DND-41 (cell line): ENCODE measurements around the gene GPR146.

Experiments used
- ATAC-seq: fragments of 200-7000 bp; cut with Tn5 transposase; 3 replicates; pipeline ENCODE4 v1.9.1; 2021; ENCODE audit warnings: low read depth; ENCODE audit not compliant: insufficient read depth
- DNase-seq: peaks from one replicate; pipeline ENCODE4 v3.0.0-alpha.2; 2020
- H2AFZ ChIP-seq: 2 replicates; pipeline ENCODE4 v1.6.0; 2012; ENCODE audit warnings: low read depth, low read length
- H3K27ac ChIP-seq: 2 replicates; pipeline ENCODE4 v1.5.1; 2012; ENCODE audit warnings: low read length, inconsistent platforms
- H3K27me3 ChIP-seq: fragments of 200-600 bp; sonication (generic); 2 replicates; pipeline ENCODE4 v1.6.0; 2012; ENCODE audit warnings: low read length, mild to moderate bottlenecking, inconsistent platforms; ENCODE audit not compliant: insufficient read depth, poor library complexity
- H3K36me3 ChIP-seq: 2 replicates; pipeline ENCODE4 v1.5.1; 2012; ENCODE audit warnings: low read length, inconsistent platforms; ENCODE audit not compliant: insufficient read depth
- H3K4me1 ChIP-seq: 2 replicates; pipeline ENCODE4 v1.5.1; 2012; ENCODE audit warnings: mild to moderate bottlenecking, low read length; ENCODE audit not compliant: insufficient read depth
- H3K4me2 ChIP-seq: 2 replicates; pipeline ENCODE4 v1.6.0; 2012; ENCODE audit warnings: mild to moderate bottlenecking, moderate library complexity, low read length, inconsistent platforms; ENCODE audit not compliant: insufficient read depth
- H3K4me3 ChIP-seq, 2 experiments: fragments of 200-600 bp in 1 of 2; shearing (Covaris generic) in 1 of 2; 2 replicates each; pipeline ENCODE4 v1.5.1; 2012 to 2016; ENCODE audit warnings: inconsistent platforms in 2 of 2, low read length in 2 of 2, mild to moderate bottlenecking in 2 of 2, low read depth in 1 of 2, moderate library complexity in 1 of 2
- H3K79me2 ChIP-seq: 2 replicates; pipeline ENCODE4 v1.6.0; 2012; ENCODE audit warnings: low read length, inconsistent platforms; ENCODE audit not compliant: insufficient read depth
- H3K9ac ChIP-seq: 2 replicates; pipeline ENCODE4 v1.6.0; 2012; ENCODE audit warnings: low read depth, mild to moderate bottlenecking, inconsistent platforms, low read length, moderate library complexity
- H3K9me3 ChIP-seq: 2 replicates; pipeline ENCODE4 v1.5.1; 2012; ENCODE audit warnings: low read length, moderate library complexity, mild to moderate bottlenecking, inconsistent platforms; ENCODE audit not compliant: insufficient read depth, severe bottlenecking
- H4K20me1 ChIP-seq: 2 replicates; pipeline ENCODE4 v1.6.0; 2012; ENCODE audit warnings: low read length; ENCODE audit not compliant: insufficient read depth
- CTCF ChIP-seq: IDR thresholded peaks from 2 replicates; pipeline ENCODE4 v1.5.1; 2012; ENCODE audit warnings: borderline replicate concordance, low read length, moderate library complexity, mild to moderate bottlenecking; ENCODE audit not compliant: poor library complexity, severe bottlenecking; ENCODE audit errors: extremely low read depth
- EZH2 ChIP-seq: IDR thresholded peaks from 3 replicates; pipeline ENCODE4 v1.6.1; 2012; ENCODE audit warnings: borderline replicate concordance, low read depth, mild to moderate bottlenecking, moderate library complexity, low read length, inconsistent platforms; ENCODE audit not compliant: severe bottlenecking

Gene GPR146

GRCh38 chr7:1016577-1017531, 27.5 kb upstream of the GPR146 start:
- no peaks in the 10 kb centered on the region for H3K4me1 ChIP-seq
- H3K4me3 ChIP-seq: no peak overlapping the region
- peaks cover 14% of the 10 kb centered on the region for H3K9me3 ChIP-seq
- DNase-seq (no peak), ATAC-seq (no peak)
- peaks cover 16% of the 10 kb centered on the region; the same call in 1 of the 2 replicates for H4K20me1 ChIP-seq
- H3K4me2 ChIP-seq: no peak overlapping the region
- TF ChIP-seq EZH2 (no peak), CTCF (no peak)
- H3K27ac ChIP-seq: no peak overlapping the region
- no peak overlapping the region for H2AFZ ChIP-seq
- H3K9ac ChIP-seq: no peak overlapping the region
- H3K79me2 ChIP-seq: no peaks in the 10 kb centered on the region
- no peaks in the 10 kb centered on the region for H3K27me3 ChIP-seq
- H3K36me3 ChIP-seq: no peaks in the 10 kb centered on the region

GRCh38 chr7:1017586-1018333, 26.6 kb upstream of the GPR146 start:
- H3K36me3 ChIP-seq: no peaks in the 10 kb centered on the region
- no peak for TF ChIP-seq CTCF
- TF ChIP-seq EZH2: no peak
- peaks cover 13% of the 10 kb centered on the region; the same call in 1 of the 2 replicates for H4K20me1 ChIP-seq
- H3K4me3 ChIP-seq: no peak overlapping the region
- no peaks in the 10 kb centered on the region for H3K4me1 ChIP-seq
- DNase-seq: no peak
- H2AFZ ChIP-seq: no peak overlapping the region
- H3K9ac ChIP-seq: no peak overlapping the region
- no peak overlapping the region for H3K4me2 ChIP-seq
- H3K27ac ChIP-seq: no peak overlapping the region
- ATAC-seq: no peak
- H3K9me3 ChIP-seq: peaks cover 16% of the 10 kb centered on the region
- no peaks in the 10 kb centered on the region for H3K27me3 ChIP-seq
- no peaks in the 10 kb centered on the region for H3K79me2 ChIP-seq

- peaks cover 10% of the 10 kb centered on the region; the same call in 1 of the 2 replicates for H4K20me1 ChIP-seq
- no peaks in the 10 kb centered on the region for H3K79me2 ChIP-seq
- H3K9me3 ChIP-seq: peaks cover 19% of the 10 kb centered on the region
- H3K27me3 ChIP-seq: no peaks in the 10 kb centered on the region
- no peak overlapping the region for H3K27ac ChIP-seq
- H2AFZ ChIP-seq: no peak overlapping the region
- H3K4me3 ChIP-seq: no peak overlapping the region
- H3K9ac ChIP-seq: no peak overlapping the region
- H3K4me2 ChIP-seq: no peak overlapping the region
- TF ChIP-seq CTCF (no peak), EZH2 (no peak)
- DNase-seq (no peak), ATAC-seq (no peak)
- no peaks in the 10 kb centered on the region for H3K36me3 ChIP-seq
- H3K4me1 ChIP-seq: no peaks in the 10 kb centered on the region
Measured at GRCh38 chr7:1018334-1018695, 26.0 kb upstream of the GPR146 start.
